GM12878 (cell line): ENCODE results near the gene MAPKAP1. TPM values are rescaled to one million over a fixed set of nuclear protein-coding genes. Genes with fewer than 3 reads are reported as not detected.

Experiments used
- ATAC-seq: fragments of 200-7000 bp; cut with Tn5 transposase; 3 replicates; pipeline ENCODE4 v1.9.1; 2020; ENCODE audit warnings: mild to moderate bottlenecking, moderate library complexity
- BruUV-seq: library from RNA; stranded (reverse); fragments of 400-500 nt; replicated peaks from 2 replicates; lab custom pipeline; 2021; lab: Mats Ljungman, UMichigan
- CTCF ChIA-PET: fragments of 300-600 bp; sonication (Branson Sonifier 250); formaldehyde crosslinking; extraction: SDS; loops from one replicate; lab custom pipeline; 2021; ENCODE audit warnings: inconsistent platforms; lab: Yijun Ruan, JAX
- POLR2A ChIA-PET: fragments of 350-600 bp; formaldehyde crosslinking; extraction: SDS; loops from one replicate; lab custom pipeline; 2021; ENCODE audit warnings: inconsistent platforms; lab: Charles Lee
- RAD21 ChIA-PET: fragments of 300-600 bp; sonication (Branson Sonifier 250); formaldehyde crosslinking; loops from one replicate; lab custom pipeline; 2023; ENCODE audit warnings: antibody characterized with exemption; ENCODE audit not compliant: unreplicated experiment; lab: Charles Lee
- SMC1A ChIA-PET: fragments of 300-600 bp; sonication (Branson Sonifier 250); formaldehyde crosslinking; loops from one replicate; lab custom pipeline; 2023; ENCODE audit not compliant: unreplicated experiment, uncharacterized antibody; lab: Charles Lee
- DNase-seq: peaks from one replicate; pipeline ENCODE4 v3.0.0-alpha.2; 2011; ENCODE audit warnings: low read depth, low spot score
- FAIRE-seq: peaks from 3 replicates; lab custom pipeline; 2011; peaks lifted over from hg19 to GRCh38; lab: Jason Lieb, UNC
- H2AFZ ChIP-seq: 2 replicates; pipeline ENCODE4 v1.6.0; 2011; ENCODE audit warnings: low read depth, low read length, control low read depth; ENCODE audit not compliant: control insufficient read depth
- H3K27ac ChIP-seq: 2 replicates; pipeline ENCODE4 v1.5.1; 2011; ENCODE audit warnings: control low read depth; ENCODE audit not compliant: control insufficient read depth, insufficient read depth
- H3K27me3 ChIP-seq, 2 experiments: replicated peaks in 1 of 2; 2 replicates each; pipeline versions ENCODE4 v1.6.0 to v1.6.1; 2011; ENCODE audit warnings: low read length in 1 of 2; ENCODE audit not compliant: control insufficient read depth in 2 of 2, insufficient read depth in 2 of 2
- H3K36me3 ChIP-seq, 2 experiments: 2 replicates each; pipeline ENCODE4 v1.5.1; 2011; ENCODE audit warnings: low read length in 1 of 2; ENCODE audit not compliant: control insufficient read depth in 2 of 2, insufficient read depth in 2 of 2
- H3K4me1 ChIP-seq: 2 replicates; pipeline ENCODE4 v1.6.1; 2011; ENCODE audit warnings: mild to moderate bottlenecking, low read length, moderate library complexity, mixed read lengths; ENCODE audit not compliant: control insufficient read depth, insufficient read depth
- H3K4me2 ChIP-seq: 2 replicates; pipeline ENCODE4 v1.6.0; 2011; ENCODE audit warnings: control low read depth; ENCODE audit not compliant: control insufficient read depth, insufficient read depth
- H3K4me3 ChIP-seq: fragments of 200-600 bp; sonication (generic); 2 replicates; pipeline ENCODE4 v1.5.1; 2016
- H3K79me2 ChIP-seq: 2 replicates; pipeline ENCODE4 v1.6.0; 2011; ENCODE audit warnings: low read length; ENCODE audit not compliant: control insufficient read depth, insufficient read depth
- H3K9ac ChIP-seq: 2 replicates; pipeline ENCODE4 v1.8.0; 2011; ENCODE audit warnings: low read length, control low read depth, mixed read lengths; ENCODE audit not compliant: control insufficient read depth, insufficient read depth
- H3K9me3 ChIP-seq: replicated peaks from 3 replicates; pipeline ENCODE4 v1.5.1; 2011; ENCODE audit warnings: mild to moderate bottlenecking, low read length; ENCODE audit not compliant: control insufficient read depth, insufficient read depth
- H4K20me1 ChIP-seq: 2 replicates; pipeline ENCODE4 v1.6.0; 2011; ENCODE audit not compliant: control insufficient read depth, insufficient read depth
- ASH2L ChIP-seq: fragments of 300-600, 200-600 bp; sonication (generic); IDR thresholded peaks from 2 replicates; pipeline ENCODE4 v1.6.1; 2017; ENCODE audit warnings: low read depth, mild to moderate bottlenecking, borderline replicate concordance
- BACH1 ChIP-seq: fragments of 450-650 bp; IDR thresholded peaks from 2 replicates; pipeline ENCODE4 v1.6.1; 2017; ENCODE audit warnings: mild to moderate bottlenecking, borderline replicate concordance
- BCL11A ChIP-seq: IDR thresholded peaks from 2 replicates; pipeline ENCODE4 v1.6.1; 2011; ENCODE audit warnings: low read depth, low read length
- CUX1 ChIP-seq: IDR thresholded peaks from 2 replicates; pipeline ENCODE4 v1.6.1; 2012; ENCODE audit warnings: improper control_type of control experiment, low read depth, low read length; ENCODE audit not compliant: insufficient replicate concordance
- DPF2 ChIP-seq: fragments of 450-650 bp; IDR thresholded peaks from 2 replicates; pipeline ENCODE4 v1.6.1; 2017; ENCODE audit warnings: mild to moderate bottlenecking
- EZH2 ChIP-seq: IDR thresholded peaks from 2 replicates; pipeline ENCODE4 v1.6.1; 2012; ENCODE audit warnings: low read depth, mild to moderate bottlenecking, control low read depth, inconsistent platforms, low read length, borderline replicate concordance; ENCODE audit not compliant: control insufficient read depth
- FOXK2 ChIP-seq: fragments of 450-650 bp; IDR thresholded peaks from 2 replicates; pipeline ENCODE4 v1.6.1; 2017; ENCODE audit warnings: mild to moderate bottlenecking, moderate library complexity
- NR2C1 ChIP-seq: fragments of 450-650 bp; IDR thresholded peaks from 2 replicates; pipeline ENCODE4 v1.6.1; 2017; ENCODE audit warnings: antibody characterized with exemption, mild to moderate bottlenecking, moderate library complexity
- SREBF2 ChIP-seq: IDR thresholded peaks from 2 replicates; pipeline ENCODE4 v1.6.1; 2012; ENCODE audit warnings: mild to moderate bottlenecking, low read length
- SUZ12 ChIP-seq: fragments of 200-600 bp; sonication (generic); IDR thresholded peaks from one replicate; pipeline ENCODE4 v1.6.1; 2018; ENCODE audit warnings: antibody characterized with exemption, mild to moderate bottlenecking; ENCODE audit not compliant: unreplicated experiment
- TCF7 ChIP-seq: IDR thresholded peaks from 2 replicates; pipeline ENCODE4 v1.6.1; 2014; ENCODE audit warnings: antibody characterized with exemption, borderline replicate concordance
- ZNF217 ChIP-seq: fragments of 450-650 bp; IDR thresholded peaks from 2 replicates; pipeline ENCODE4 v1.6.1; 2017; ENCODE audit warnings: antibody characterized with exemption, mild to moderate bottlenecking
- ZNF24 ChIP-seq: fragments of 450-650 bp; IDR thresholded peaks from 2 replicates; pipeline ENCODE4 v1.6.1; 2017; ENCODE audit warnings: antibody characterized with exemption, mild to moderate bottlenecking
- WGBS: methylation state at CpG from one replicate; pipeline ENCODE4 v1.1.6; 2016; ENCODE audit warnings: low lambda C conversion rate; ENCODE audit not compliant: insufficient replicate concordance, insufficient coverage; ENCODE audit errors: missing lambda C conversion rate; 5-methylcytosine and 5-hydroxymethylcytosine counted together
- in situ Hi-C: fragments of 300-500 bp; cut with MboI; formaldehyde crosslinking; loops from 9 replicates; pipeline ENCODE4 v1.14.3; 2018; ENCODE audit warnings: mixed read lengths
- intact Hi-C: fragments of 100-400 bp; cut with micrococcal nuclease; formaldehyde crosslinking; loops from one replicate; pipeline ENCODE4 v1.14.2; 2022; ENCODE audit not compliant: unreplicated experiment
- polyA plus RNA-seq, 11 experiments: library from polyadenylated mRNA; depleted of rRNA in 4 of 11; unstranded in 6 of 11; stranded (reverse) in 5 of 11; fragments of >200 nt; fragmentation: Nextera tagmentation in 4 of 11; fragmentation: Illumina TruSeq in 1 of 11; extraction: Ambion mirVana in 4 of 11; extraction: Trizol in 1 of 11; gene quantifications; 1 replicate in 1 of 11; 2 replicates in 10 of 11; pipeline versions ENCODE4 v1.2.1 to v1.2.3, GENCODE V29; 2011 to 2016; ENCODE audit warnings: inconsistent platforms in 2 of 11, missing spikeins in 2 of 11, low read depth in 1 of 11
- total RNA-seq, 4 experiments: library from RNA; depleted of rRNA in 3 of 4; stranded (reverse); fragments of >200 nt in 3 of 4; fragmentation: Illumina TruSeq in 1 of 4; extraction: Trizol in 1 of 4; gene quantifications; 2 replicates each; pipeline versions ENCODE4 v1.2.1 to v1.2.3, GENCODE V29; 2013 to 2021
- TF ChIP-seq, protein P1 (sequence below): fragments of 450-650 bp; IDR thresholded peaks from 2 replicates; pipeline ENCODE4 v1.6.1; 2016; ENCODE audit warnings: mild to moderate bottlenecking
- TF ChIP-seq, protein P2 (sequence below): IDR thresholded peaks from 2 replicates; pipeline ENCODE4 v1.6.1; 2011; ENCODE audit warnings: low read depth, mild to moderate bottlenecking, low read length, moderate library complexity, borderline replicate concordance; ENCODE audit errors: extremely low read depth

MAPKAP1 gene
- total and polyA plus RNA-seq, 10 of the 15 experiments (the other 5 are each of a cell fraction or from before 2014, with no cell fraction given) = 5.1 to 188 (median 105) TPM

DNA sequence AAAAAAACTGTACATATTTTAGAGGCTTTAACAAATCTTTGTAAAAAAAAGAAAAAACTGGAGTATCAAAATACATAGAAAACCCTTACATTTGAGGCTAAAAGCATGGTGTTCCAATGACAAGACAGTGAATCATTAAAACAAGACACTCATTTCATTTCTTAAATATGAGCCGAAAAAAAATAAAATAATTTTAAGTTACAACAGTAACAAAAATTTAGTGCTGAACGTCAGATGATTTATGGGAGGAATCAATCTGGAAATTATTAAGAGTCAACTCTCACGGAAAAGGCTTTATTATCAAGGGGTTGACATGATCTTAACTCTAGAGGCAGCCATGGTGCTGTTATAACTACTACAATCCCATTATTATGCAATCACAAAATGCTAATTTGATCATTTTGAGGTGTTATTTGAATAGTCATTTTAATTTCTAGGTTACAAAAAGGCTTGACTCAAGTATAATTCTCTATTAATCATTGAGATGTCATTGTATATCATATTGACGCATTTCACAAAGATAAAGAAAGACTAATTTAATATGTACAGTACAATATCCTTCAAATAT is 51.9 kb downstream of the MAPKAP1 start:
- no peaks in the 10 kb centered on the region for H3K27me3 ChIP-seq
- RAD21 ChIA-PET = no interaction called here
- no peak overlapping the region for H2AFZ ChIP-seq
- peaks cover 45% of the 10 kb centered on the region for H3K79me2 ChIP-seq
- no peaks in the 10 kb centered on the region for H4K20me1 ChIP-seq
- POLR2A ChIA-PET = interaction anchor here (0.9 kb wide), 1 partner anchor 50 kb away, joined by 3 read pairs; no protein-coding TSS in a partner anchor
- TF ChIP-seq BACH1 (no peak), SUZ12 (no peak), DPF2 (no peak), ZNF217 (no peak), NR2C1 (no peak), ZNF24 (no peak), CUX1 (no peak), EZH2 (no peak), SREBF2 (no peak), ASH2L (no peak), BCL11A (no peak), FOXK2 (no peak), TCF7 (no peak)
- TF ChIP-seq, protein P1, sequence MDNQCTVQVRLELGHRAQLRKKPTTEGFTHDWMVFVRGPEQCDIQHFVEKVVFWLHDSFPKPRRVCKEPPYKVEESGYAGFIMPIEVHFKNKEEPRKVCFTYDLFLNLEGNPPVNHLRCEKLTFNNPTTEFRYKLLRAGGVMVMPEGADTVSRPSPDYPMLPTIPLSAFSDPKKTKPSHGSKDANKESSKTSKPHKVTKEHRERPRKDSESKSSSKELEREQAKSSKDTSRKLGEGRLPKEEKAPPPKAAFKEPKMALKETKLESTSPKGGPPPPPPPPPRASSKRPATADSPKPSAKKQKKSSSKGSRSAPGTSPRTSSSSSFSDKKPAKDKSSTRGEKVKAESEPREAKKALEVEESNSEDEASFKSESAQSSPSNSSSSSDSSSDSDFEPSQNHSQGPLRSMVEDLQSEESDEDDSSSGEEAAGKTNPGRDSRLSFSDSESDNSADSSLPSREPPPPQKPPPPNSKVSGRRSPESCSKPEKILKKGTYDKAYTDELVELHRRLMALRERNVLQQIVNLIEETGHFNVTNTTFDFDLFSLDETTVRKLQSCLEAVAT = no peak
- TF ChIP-seq, protein P2, sequence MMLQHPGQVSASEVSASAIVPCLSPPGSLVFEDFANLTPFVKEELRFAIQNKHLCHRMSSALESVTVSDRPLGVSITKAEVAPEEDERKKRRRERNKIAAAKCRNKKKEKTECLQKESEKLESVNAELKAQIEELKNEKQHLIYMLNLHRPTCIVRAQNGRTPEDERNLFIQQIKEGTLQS = no peak
- in situ Hi-C loops = no loop called here
- CTCF ChIA-PET = no interaction called here
- no peak overlapping the region for H3K4me2 ChIP-seq
- intact Hi-C loops = no loop called here
- DNase-seq = no peak
- no peak for FAIRE-seq
- no TSS peak for BruUV-seq
- peaks cover 5 to 7% of the 10 kb centered on the region in 2 experiments for H3K36me3 ChIP-seq
- no peak for ATAC-seq
- no peak overlapping the region for H3K27ac ChIP-seq
- WGBS = 99% methylated on average over 4 of the region's 4 CpGs
- no peaks in the 10 kb centered on the region; the same call in 2 of the 3 replicates for H3K9me3 ChIP-seq
- H3K4me1 ChIP-seq = peaks cover 31% of the 10 kb centered on the region
- SMC1A ChIA-PET = interaction anchor here (0.6 to 0.9 kb wide), 3 partner anchors 9 to 26 kb away, joined by 3 read pairs; no protein-coding TSS in a partner anchor
- no peak overlapping the region for H3K4me3 ChIP-seq
- H3K9ac ChIP-seq = no peak overlapping the region
